ENCODE measurements around the gene GAS2.

DNA sequence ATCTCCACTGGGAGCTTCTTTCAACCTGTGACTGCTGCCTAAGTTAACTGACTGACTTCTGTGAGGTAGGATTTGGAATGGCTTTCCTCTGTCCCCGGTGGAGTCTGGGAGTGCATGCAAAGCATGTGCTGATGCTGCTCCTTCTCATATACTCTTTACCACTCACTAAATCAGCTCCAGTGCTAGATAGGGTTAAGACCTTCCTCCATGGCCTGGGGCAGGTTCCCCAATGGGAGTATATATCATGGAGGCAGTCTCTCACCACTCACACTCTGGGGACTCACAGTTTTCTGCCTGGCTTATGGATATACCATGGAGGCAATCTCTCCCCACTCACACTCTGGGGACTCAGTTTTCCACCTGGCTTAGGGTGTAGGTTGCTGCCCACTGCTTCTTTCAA is 30.7 kb upstream of the GAS2 start:
- TF ChIP-seq, protein P1, sequence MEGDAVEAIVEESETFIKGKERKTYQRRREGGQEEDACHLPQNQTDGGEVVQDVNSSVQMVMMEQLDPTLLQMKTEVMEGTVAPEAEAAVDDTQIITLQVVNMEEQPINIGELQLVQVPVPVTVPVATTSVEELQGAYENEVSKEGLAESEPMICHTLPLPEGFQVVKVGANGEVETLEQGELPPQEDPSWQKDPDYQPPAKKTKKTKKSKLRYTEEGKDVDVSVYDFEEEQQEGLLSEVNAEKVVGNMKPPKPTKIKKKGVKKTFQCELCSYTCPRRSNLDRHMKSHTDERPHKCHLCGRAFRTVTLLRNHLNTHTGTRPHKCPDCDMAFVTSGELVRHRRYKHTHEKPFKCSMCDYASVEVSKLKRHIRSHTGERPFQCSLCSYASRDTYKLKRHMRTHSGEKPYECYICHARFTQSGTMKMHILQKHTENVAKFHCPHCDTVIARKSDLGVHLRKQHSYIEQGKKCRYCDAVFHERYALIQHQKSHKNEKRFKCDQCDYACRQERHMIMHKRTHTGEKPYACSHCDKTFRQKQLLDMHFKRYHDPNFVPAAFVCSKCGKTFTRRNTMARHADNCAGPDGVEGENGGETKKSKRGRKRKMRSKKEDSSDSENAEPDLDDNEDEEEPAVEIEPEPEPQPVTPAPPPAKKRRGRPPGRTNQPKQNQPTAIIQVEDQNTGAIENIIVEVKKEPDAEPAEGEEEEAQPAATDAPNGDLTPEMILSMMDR (conservative IDR thresholded peaks at IDR 0.05; ENCODE audit: low read length): no peak
- no peak for TF ChIP-seq EZH2phosphoT487 (IDR thresholded peaks at IDR 0.05; ENCODE audit: borderline replicate concordance, low read depth, low read length)

Data from OCI-LY7 (cell line).